Suppressor macrophage (primary cell): ENCODE data around the gene ERFL.
"Not testable (repeated sequence)": the region's sequence is repeated elsewhere in the genome, so short reads cannot be mapped to it uniquely, and the experiment has no call there.

ENCODE experiments used
- DNase-seq, 4 experiments: peaks; one replicate each; pipeline ENCODE4 v3.0.0-alpha.2; 2020 to 2022

Gene ERFL

DNA sequence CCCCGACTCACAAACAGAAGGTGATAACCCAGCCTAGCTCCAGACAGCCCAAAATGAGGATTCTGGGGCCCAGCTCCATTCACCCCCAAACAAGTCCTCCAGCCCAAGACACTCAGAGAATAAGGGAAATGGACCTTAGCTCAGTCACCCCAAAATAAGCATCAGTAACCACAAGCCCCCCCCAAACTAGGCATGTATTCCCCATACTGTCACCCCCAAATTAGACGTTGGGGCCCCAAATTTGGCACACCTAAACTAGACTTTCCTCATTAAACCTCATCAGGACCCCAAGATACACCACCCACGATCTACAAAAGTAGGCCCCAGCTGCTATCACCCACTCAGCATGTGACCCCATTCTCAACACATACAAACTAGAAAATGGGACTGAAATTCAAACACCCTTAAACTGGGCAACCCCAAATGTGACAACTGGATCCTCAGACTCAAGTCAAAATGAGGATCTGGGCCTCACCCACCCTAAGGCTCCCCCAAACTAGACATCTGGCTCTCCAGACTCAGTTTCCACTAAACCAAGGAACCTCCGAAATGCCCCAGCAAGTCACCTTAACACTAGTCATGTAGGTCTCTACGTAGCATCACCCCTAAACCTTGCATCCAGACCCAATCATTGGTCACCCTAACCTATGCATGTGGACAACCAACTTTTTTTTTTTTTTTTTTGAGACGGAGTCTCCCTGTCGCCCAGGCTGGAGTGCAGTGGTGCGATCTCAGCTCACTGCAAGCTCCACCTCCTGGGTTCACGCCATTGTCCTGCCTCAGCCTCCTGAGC, 13.4 kb upstream of the ERFL start:
- DNase-seq, result no peak

GRCh38 chr19:41940731-41941409, 12.6 kb upstream of the ERFL start:
- DNase-seq, result no peak

DNA sequence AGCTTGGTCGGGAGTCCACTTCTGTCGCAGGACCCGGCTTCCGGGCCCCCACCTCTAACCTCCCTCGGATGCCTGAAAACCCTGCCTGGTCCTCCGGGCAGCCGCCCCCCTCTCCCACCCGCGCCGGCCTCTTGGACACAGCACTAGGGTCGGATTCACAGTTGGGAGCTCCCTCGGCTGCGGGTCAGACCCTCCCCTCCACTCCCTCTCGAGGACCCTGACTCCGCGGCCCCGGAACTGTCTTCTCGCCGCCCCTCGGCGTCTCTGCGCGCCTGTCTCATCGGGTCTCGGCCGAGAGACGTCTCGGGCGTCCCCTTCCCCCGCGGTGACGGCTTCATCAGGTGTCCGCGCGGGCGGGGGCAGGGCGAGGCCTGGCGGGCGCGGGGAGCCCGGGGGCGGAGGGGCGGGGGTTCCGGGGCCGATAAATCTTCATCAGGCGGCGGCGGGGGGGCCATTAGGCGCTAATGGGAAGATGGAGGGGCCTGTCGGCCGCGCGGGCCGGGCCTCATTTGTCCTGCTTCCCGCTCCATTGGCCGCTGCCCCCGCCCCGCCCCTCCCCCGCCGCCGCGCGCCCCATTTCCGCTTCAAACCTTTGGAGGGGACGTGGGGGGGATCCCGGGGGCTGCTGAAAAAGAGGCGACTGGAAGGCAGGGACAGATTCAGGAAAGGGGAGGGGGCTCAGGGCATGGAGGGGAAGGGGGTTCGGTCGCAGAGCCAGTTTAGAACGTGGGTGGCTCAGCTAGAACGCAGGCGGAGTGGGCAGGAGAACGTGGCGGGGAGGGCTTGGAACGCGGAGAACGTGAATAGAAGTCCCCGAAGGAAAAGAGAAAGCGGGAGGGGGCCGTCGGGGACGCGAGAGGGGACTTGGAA, 11.8 kb upstream of the ERFL start:
- DNase-seq, result peak in 3 of 4 experiments; percentile 20 to 57 (median 45)

DNA sequence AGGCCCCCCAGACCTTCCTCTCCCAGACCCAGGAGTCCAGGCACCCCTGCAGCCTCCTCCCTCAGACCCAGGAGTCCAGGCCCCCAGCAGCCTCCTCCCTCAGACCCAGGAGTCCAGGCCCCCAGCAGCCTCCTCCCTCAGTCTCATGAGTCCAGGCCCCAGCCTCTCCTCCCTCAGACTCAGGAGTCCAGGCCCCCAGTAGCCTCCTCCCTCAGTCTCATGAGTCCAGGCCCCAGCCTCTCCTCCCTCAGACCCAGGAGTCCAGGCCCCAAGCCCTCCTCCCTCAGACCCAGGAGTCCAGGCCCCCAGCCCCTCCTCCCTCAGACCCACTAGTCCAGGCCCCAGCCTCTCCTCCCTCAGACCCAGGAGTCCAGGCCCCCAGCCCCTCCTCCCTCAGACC, 11.0 kb upstream of the ERFL start:
- not testable (repeated sequence) for DNase-seq

GRCh38 chr19:41937525-41938468, 9.5 kb upstream of the ERFL start:
- DNase-seq, result no peak

DNA sequence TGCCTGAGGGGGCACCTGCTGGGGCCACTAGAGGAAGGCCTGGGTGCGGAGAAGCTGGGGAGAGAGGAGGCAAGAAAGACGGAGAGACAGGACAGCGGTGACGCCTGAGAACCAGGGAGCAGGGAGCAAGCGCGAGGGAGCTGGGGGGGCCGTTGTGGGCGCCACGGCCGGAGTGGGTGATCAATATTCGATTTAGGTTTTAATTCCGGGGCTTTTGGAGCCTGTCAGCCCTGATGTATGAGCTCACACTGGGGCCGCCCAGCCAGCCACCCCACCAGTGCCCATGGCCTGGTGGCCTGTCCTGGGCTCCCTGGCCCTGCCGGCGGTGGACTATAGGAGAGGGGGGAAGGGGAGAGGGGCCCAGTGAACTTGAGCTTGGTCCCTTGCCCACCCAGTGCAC, 8.7 kb upstream of the ERFL start:
- DNase-seq, result no peak

GRCh38 chr19:41936416-41936850, 8.2 kb upstream of the ERFL start:
- DNase-seq, result no peak

DNA sequence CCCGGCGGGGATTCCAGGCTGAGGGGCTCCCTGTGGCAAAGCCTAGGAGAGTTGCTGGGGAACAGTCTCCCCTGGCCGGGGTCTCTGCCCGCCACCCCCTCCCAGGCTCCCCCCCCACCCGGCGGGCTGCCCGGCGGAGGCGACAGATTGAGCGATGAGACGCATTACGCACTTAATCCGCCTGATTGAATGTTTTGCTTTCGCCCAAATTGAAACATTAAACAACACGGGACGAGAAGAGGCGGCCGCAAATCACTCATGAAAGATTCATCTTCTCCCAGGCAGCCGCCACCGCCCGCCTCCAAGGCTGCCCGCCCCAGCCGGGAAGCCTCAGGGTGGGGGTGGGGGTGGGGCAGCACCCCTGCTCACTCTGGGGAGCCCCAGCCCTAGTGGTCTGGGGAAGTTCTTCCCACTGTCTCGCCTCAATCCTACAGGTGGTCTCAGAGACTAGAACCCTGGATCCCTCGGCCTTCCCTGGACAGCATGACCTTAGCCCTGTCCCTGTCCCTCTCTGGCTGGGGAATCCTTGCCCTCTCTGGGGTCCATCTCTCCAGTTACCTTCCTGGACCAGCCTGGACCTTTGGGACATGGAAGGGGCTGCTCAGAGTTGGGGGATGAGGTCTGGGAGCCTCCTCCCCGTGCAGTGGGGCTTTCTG, 7.6 kb upstream of the ERFL start:
- no peak for DNase-seq

- peak; percentile 72 to 86 (median 83) for DNase-seq
Measured at GRCh38 chr19:41934849-41935374, 6.7 kb upstream of the ERFL start.

DNA sequence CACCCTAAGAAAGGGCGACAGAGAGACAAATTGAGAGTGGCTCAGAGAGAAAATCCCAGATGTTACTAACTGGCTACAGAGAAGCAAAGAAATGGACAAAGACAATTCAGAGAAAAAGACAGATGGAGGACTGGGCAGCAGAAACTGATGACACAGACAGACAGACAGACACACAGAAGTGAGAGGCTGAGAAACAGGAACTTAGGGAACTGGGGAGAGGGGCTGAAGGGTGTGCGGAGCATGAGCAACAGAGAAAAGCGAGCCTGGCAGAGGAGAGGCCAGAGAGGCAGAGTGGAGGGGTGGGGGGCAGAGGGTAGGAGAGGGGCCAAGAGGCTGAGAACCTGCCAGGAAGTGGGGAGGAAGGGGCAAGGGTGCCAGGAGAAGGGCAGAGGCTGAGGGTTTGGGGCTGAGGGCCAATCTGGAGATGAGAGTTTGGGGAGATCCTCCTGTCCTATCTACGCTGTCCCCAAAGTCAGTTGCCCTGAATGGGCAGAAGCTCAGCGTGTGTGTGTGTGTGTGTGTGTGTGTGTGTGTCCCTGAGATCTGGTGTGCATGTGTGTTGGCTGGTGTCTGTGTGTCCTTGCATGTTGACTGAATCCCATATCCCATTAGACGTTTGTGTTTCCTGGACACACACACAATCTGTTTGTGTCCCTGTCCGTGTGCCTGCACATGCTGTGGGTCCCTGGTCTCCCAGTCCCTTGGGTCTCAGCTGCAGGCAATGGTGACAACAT, 5.6 kb upstream of the ERFL start:
- DNase-seq, result peak in 1 of 4 experiments; percentile 35

- DNase-seq, result no peak
Measured at GRCh38 chr19:41932720-41933332, 4.6 kb upstream of the ERFL start.

GRCh38 chr19:41932259-41932719, 4.0 kb upstream of the ERFL start:
- no peak for DNase-seq

GRCh38 chr19:41930926-41931592, 2.8 kb upstream of the ERFL start:
- DNase-seq, result peak in 1 of 4 experiments; percentile 47

- no peak for DNase-seq
Measured at GRCh38 chr19:41930322-41930722, 2.1 kb upstream of the ERFL start.

- no peak for DNase-seq
Measured at GRCh38 chr19:41929536-41930071, 1.4 kb upstream of the ERFL start.

- peak in 1 of 4 experiments; percentile 17 for DNase-seq
Measured at GRCh38 chr19:41928754-41929535, 696 bp upstream of the ERFL start.

DNA sequence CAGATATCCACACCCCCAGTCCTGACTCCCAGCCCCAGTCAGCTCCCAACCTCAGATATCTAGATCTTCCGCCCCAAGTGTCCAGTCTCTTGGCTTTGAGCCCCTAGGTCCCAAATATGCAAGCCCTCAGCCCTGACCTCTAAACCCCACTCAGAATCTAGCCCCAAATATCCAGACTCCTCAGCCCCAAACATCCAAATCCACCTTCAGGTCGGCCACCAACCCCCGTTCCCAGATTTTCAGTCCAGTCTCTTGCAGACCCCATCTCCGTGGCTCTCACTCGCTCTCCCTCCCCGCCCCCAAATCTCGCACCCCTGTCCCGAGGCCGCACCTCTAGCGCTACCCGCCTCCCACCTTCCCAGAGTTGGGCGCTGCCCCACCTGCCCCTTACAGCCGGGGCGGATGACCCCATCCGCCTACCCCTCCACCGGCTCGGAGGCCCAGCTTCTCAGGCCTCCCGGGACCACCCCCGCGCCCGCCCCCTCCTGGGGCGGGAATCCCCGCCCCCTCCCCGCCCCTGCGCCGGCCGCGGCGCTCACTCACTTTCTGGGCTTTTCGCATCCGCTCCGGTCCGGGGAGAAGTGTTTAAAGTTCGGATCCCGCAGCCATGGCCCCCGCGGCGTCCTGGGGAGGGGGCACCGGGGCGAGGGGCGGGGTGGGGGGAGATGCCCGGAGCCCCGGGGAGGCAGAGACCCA, 604 bp downstream of the ERFL start:
- no peak for DNase-seq
